ENCODE data around the gene ARHGAP24.

- no peak for TF ChIP-seq CTCF (IDR thresholded peaks at IDR 0.05; ENCODE audit: insufficient read depth, low read length, poor library complexity, severe bottlenecking)
- no peak for TF ChIP-seq EZH2phosphoT487 (conservative IDR thresholded peaks at IDR 0.05; ENCODE audit: low read length)
These were observed 37.7 kb downstream of the ARHGAP24 start for GRCh38 chr4:85512446-85513205.
